ENCODE measurements around the gene CD55.

CD55 gene, protein sequence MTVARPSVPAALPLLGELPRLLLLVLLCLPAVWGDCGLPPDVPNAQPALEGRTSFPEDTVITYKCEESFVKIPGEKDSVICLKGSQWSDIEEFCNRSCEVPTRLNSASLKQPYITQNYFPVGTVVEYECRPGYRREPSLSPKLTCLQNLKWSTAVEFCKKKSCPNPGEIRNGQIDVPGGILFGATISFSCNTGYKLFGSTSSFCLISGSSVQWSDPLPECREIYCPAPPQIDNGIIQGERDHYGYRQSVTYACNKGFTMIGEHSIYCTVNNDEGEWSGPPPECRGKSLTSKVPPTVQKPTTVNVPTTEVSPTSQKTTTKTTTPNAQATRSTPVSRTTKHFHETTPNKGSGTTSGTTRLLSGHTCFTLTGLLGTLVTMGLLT

DNA sequence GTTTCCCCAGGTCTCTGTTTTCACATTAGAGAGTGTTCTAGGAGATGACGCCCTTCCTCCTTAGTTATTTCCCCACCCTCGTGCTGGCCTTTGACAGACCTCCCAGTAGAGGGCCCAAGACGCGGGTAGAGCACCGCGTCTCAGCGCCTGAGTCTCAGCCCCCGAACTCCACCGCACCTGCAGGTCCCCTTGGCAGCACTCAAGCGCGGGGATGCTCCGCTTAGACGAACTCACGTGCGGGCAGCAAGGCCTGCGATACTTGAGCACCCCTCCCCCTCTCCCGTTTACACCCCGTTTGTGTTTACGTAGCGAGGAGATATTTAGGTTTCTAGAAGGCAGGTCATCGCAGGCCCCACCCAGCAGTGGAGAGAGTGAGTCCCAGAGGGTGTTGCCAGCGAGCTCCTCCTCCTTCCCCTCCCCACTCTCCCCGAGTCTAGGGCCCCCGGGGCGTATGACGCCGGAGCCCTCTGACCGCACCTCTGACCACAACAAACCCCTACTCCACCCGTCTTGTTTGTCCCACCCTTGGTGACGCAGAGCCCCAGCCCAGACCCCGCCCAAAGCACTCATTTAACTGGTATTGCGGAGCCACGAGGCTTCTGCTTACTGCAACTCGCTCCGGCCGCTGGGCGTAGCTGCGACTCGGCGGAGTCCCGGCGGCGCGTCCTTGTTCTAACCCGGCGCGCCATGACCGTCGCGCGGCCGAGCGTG is at the start of gene CD55:
CD55 (plus strand) TSS at position 600 of the 711 bp plus-strand sequence; CDS start at position 688, 88 bp downstream.
- peak; percentile 99 for DNase-seq (ENCODE audit: low spot score)

DNA sequence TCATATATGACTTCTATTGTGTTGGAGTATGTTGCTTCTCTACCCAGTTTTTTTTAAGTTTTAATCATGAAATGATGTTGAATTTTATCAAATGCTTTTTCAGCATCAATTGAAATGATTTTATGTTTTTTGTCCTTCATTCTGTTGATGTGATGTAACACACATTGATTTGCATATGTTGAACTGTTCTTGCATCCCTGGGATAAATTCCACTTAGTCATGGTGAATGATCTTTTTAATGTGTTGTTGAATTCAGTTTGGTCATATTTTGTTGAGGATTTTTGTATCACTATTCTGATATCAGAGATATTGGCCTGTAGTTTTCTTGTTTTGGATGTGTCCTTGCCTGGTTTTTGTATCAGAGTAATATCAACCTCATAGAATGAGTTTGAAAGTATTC is 46.6 kb upstream of the CD55 start:
- DNase-seq (ENCODE audit: low spot score): no peak

DNA sequence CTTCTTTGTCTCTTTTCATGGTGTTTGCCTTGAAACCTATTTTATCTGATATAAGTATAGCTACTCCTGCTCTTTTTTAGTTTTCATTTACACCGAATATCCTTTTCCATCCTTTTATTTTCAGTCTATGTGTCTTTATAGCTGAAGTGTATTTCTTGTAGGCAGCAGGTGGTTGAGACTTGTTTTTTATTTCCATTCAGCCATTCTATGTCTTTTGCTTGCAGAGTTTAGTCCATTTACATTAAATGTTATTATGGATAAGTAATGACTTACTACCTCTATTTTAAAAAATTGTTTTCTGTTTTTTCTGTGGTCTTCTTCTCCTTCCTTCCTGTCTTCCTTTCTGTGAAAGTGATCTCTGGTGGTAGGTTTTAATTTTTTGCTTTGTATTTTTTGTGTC is 45.0 kb upstream of the CD55 start:
- no peak for DNase-seq (ENCODE audit: low spot score)

DNA sequence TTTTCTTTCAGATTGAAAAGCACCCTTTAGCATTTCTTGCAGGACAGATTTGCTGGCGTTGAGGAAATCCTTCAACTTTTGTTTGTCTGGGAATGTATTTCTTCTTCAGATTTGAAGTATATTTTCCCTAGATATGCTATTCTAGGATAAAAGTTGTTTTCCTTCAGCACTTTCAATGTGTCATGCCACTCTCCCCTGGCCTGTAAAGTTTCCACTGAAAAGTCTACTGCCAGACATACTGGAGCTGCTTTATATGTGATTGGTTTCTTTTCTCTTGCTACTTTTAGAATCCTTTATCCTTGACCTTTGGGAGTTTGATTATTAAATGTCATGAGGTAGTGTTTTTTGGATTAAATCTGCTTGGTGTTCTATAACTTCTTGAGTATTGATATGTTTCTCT is 44.2 kb upstream of the CD55 start:
- DNase-seq (ENCODE audit: low spot score): no peak

DNA sequence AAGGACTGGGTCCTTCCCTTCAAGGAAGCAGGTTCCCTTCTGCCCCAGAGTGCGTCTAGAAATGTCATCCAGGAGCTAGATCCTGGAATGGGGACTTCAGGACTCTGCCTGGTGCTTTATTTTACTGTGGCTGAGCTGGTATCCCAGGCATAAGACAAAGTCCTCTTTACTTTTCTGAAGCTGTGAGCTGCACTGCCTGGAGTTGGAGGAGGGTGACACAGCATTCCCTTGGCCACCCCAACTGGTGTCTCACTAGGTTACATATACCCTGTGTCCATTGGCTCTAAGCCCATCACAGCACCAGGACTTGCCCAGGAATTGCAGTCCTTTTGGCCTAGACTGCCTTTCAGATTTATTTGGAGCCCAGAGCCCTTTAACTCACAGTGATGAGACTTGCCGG is 41.8 kb upstream of the CD55 start:
- DNase-seq (ENCODE audit: low spot score): no peak

DNA sequence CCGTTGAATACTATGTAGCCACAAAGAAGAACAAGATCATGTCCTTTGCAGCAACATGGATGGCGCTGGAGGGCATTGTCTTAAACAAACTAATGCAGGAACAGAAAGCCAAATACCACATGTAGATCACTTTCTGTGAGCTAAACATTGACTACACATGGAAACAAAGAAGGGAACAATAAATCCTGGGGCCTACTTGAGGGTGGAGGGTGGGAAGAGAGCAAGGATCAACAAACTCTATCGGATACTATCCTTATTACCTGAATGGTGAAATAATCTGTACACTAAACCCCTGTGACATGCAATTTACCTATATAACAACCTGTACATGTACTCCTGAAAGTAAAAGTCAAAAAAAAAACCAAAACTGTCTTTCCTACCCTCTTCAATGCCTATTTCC is 40.8 kb upstream of the CD55 start:
- DNase-seq (ENCODE audit: low spot score): no peak

DNA sequence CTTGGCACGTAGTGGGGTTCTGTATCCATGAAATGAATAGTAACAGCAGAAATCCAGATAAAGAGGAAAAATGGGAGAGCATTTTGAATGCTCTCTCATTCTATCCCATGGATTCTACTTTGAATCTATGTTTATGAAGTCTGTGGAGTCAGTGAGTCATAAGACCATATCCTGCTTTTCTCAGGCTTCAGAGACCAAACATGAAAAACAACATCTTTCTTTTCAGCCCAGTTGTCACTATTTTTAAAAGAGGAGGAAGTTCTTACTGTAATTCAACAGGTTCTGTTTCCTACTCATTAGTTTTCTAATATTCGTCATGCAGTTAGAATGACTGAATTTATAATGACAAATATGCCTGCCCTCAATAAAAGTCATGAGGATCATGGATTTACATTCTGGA is 39.4 kb upstream of the CD55 start:
- DNase-seq (ENCODE audit: low spot score): no peak

DNA sequence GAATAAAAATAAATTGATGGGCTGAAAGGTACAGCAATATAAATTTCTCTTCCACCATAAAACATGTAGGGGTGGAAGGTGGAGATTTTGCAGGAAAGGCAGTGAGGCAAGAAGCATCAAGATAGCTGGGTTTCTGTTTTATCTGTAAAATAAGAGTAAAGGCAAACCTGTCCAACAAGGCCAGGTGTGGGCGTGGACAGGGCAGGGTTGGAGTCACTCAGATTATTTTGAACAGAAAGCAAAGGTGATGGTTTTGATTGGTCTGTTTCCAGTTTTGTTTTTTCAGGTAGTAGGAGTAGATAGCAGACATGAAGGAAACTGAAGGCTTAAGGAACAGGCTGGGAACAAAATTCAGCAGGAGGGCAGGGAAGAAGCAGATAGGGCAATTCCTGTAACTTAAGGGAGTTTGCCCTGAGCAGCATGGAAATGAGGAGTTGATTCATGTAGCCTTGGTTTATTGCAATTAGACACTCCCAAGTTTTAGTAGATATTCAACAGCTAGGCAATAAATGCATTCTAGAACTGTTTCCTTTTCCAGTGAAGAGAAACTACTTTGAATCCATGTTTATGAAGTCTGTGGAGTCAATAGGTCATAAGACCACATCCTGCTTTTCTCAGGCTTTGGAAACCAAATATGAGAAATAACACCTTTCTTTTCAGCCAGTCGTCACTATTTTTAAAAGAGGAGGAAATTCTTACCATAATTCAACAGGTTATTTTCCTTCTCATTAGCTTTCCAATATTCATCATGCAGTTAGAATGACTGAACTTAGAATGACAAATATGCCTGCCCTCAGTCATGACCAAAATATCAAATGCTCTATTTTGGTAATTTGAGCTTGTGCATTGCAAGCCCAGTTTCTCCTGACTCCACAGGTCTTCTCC is 38.7 kb upstream of the CD55 start:
- DNase-seq (ENCODE audit: low spot score): no peak

DNA sequence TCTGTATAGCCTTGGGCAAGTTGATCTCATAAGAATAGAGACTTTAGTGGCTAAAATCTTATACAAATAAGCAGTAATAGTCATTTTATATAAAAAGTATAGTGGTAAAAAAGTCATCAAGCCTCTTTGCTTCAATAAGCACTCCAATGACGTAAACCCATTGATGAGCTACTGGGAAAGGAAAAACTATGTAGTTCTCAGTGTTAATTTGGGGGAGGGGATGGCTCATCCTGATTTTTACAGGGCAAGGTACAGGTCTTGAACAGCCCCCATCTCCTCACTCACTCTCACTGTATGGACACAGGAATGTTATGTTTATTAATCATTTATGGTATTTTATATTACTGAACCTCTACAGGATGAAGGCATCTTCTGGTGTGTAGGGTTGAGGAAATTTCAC is 38.1 kb upstream of the CD55 start:
- DNase-seq (ENCODE audit: low spot score): no peak

DNA sequence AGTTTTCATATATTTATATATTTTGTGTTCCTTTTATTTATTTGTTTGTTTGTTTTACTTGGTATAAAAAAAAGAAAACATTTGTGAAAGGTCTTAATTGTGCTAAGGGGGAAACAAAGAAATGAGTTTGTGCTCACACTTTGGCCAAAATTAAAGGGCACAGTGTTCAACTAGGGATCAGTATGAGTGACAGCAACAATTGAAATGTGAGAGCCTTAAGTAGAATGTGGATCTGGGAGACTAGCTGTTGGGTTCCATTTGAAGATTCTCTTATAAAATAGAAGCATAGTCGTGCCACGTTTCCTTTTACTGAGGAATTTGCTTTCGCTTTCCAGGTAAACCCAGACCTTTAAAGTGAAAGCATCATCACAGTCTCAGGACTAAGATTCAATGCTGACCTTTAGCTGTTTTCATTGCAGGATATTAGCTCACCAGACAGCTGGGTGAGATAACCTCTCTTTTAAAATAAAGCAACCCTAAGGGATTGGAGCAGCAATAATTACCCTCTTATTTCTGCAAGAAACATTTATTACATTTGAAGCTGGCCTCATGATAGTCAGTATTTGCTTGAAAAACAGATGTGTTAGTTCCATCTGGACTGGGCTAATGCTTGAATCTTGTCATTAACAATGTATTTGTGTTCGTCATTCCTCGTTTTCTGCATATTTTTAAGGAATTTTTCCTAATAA is 37.1 kb upstream of the CD55 start:
- no peak for DNase-seq (ENCODE audit: low spot score)

DNA sequence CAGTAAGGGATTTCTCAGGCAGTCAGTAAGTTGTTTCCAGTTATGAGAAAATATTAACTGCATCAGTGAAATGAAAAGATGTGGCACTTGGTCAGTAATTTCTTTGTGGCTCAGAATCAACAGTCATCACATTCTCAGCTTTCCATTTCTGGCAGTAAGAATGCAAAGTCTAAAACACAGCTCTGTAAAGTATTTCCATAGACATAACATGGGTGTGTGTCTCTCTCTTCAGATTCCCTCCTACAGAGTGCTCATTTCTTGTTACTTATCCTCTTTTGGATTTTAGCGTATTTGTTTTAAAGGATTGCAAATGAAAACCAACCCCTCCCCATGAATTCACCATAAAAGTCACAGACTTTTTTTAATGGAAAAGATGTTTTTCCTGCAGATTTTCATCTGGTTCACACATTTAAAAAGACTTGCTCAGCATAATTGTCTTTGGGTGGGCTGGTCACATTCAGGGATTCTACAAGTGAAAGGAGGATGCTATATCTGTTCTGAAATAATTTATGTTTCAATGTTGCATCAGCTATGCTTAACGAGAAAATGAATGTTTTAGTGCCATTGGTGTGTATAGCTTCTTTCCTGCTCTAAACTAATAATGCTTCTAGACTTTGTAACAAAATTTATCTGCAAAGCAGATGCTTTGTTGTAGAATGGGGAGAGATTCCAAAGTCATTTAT is 34.6 kb upstream of the CD55 start:
- DNase-seq (ENCODE audit: low spot score): no peak

DNA sequence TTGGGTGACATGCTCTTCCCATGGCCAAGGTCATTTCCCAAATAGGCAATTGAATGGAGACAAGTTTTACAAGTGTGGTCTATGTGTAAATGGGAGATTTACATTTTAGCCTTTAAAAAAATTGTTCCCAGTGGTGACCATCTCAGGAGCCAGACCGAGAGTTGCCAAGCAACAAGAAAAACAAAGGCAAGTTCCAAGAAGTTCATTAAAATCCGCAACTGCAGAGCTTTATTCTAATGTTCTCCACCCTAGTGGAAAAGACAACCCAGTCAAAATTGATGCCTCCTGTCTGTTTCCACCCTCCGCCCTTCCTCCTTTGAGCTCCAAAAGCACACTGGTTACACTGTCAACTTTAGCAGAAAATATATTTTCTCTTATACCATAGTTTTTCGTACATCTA is 33.2 kb upstream of the CD55 start:
- DNase-seq (ENCODE audit: low spot score): no peak

DNA sequence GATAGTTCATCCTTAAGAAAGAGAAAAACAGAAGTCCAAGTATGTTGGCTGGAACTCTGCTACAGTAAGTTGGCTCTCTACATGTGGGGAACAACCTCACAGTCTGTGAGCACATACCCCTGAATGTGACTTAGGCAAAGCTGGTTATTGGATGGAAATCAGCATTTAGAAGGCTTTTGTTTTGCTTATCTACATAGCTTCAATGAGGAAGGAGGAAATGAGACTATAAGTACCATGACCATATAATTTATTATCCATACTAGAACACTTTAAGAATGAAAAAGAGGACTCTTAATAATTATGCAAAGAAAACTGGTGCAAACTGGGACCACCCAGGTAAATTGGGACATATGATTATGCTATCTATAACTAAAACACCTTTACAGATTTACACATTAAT is 31.7 kb upstream of the CD55 start:
- DNase-seq (ENCODE audit: low spot score): no peak

DNA sequence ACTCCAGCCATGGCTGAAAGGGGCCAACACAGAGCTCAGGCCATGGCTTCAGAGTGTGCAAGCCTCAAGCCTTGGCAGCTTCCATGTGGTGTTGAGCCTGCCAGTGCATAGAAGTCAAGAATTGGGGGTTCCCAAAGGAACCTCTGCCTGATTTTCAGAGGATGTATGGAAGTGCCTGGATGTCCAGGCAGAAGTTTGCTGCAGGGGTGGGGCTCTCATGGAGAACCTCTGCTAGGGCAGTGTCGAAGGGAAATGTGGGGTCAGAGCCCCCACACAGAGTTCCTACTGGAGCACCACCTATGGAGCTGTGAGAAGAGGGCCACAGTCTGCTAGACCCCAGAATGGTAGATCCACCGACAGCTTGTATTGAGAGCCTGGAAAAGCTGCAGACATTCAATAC is 29.8 kb upstream of the CD55 start:
- DNase-seq (ENCODE audit: low spot score): no peak

DNA sequence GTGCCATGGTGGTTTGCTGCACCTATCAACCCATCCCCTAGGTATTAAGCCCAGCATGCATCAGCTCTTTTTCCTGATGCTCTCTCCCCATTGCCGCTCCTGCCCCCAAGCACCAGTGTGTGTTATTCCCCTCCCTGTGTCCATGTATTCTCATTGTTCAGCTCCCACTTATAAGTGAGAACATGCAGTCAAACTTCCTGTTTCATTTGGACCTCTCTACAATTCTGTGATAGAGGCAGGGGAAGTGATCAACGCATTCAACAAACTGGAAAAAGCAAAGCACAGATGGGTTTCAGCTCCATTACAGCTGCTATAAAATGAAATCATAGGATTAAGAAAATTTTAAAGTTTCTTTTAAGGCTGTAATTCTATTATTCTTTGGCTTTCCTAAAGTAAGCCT is 23.3 kb upstream of the CD55 start:
- DNase-seq (ENCODE audit: low spot score): no peak

DNA sequence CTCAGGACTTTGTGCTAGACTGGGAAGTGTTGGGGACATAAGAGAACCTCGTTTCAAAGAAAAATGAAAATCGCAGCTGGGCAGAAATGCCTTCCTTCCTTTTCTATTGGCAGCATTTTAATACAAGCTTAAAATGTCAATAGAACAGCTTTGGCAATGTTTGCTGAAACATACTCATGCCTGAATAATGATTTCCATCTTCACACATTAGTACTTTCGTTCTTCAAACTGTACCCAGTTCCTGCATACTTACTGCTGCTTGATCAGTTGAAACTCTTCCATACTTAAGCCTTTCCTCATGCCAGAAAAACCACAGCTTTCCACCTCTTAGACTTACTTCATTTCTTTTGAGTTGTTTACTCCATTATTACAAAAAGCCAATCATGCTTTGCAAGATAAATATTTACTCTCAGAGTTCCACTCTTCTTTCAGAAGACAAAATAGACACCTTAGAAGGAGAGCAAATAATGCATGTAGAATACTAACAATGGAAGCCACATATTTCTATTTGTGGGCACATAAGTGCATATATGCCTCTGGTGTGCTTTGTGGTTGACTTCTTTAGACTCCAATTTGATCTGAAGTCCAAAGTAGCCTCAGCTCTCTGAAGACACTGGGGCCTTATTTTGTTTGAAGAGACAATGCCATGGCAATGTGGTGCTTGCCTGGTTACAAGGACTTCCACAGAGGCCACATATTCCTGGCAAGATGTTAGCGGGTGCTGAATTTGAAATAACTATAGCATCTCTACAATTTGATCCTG is 22.7 kb upstream of the CD55 start:
- DNase-seq (ENCODE audit: low spot score): no peak

DNA sequence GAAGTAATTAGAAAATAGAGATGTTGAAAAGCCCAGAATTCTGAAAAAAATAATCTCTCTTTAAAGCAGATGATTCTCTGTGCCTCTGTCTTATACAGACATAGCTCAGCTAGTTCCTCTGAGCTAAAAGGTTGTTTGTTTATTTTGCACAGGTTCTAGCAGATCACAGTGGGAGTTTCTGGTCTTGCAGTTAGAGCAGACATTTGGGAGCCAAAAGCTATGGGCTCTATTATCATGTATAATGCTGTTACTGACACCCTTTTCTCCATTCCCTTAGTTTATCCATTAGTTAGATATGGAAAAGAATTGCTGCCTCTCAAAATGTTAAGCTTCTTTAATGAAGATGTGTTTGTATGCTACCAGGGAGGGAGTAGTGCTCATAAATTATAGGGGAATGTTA is 20.5 kb upstream of the CD55 start:
- DNase-seq (ENCODE audit: low spot score): no peak

DNA sequence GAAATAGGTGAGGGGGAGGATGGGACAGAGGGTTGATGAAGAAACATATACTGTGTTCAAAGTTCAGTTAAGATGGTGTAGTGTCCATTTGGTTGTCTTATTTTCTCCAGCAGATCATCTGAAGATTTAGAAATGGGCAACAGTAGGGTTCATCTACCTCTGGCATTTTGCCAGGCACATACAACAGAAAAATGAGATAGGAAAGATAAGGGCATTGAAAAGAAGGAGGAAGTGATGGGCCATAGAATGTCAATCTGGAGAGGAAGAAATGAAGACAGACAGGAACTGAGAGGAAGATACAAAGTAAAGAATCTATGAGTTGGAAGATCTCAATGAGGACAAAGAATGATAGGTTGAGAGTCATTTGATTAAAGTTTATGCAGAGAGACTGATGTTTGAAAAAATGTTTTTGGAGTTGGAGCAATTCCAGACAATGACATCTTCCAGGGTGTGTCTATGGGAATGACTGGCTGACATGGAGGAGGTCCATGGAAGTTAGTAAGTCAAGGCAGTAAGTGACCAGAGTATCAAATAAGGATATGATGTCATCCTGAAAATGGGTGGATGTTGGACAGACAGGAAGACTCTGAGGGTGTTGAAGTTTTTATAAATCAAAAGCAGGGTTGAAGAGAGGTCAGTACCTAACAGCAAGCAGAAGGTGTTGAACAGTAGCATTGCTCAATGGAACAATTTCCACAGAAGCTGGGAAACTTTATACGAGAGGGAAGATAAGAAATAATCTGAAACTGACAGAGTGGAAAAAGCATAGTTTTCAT is 18.7 kb upstream of the CD55 start:
- no peak for DNase-seq (ENCODE audit: low spot score)

DNA sequence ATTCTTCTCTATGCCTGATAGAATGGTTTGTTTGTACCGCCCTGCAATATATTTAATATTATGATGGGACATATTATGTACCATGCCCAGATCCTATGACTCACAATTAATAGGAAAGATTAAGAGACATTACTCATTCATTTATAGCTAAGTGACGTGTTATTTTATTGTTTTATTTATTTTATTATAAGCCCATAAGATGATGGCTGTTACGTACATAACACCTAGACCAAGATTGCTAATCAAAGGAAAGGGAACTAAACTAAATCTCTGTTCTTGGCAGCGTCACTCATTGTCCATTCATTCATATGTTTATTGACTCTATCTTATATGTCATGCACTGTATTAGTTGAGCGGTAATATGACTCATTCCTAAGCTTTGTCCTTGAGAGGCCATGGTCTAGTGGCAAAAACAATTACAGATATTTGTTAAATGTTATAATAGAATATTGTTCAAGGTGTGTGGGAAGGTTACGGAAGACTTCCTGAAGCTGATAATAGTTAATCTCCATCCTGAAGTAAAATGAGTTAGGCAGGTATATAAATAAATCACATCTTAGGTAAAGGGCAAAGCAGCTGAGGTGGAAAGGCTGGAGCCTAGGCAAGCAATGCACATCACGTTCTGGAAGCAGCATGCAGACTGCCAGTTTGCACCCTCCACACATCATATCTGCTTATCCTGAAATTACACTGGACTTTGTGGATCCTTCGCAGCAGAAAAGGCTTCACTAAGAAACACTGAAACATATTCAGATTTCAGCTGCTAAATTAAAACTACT is 16.6 kb upstream of the CD55 start:
- no peak for DNase-seq (ENCODE audit: low spot score)

Data from NAMALWA (cell line).